Effector memory CD4-positive, alpha-beta T cell (primary cell): ENCODE measurements around the gene MCF2L2.
"Not testable (repeated sequence)": the region's sequence is repeated elsewhere in the genome, so short reads cannot be mapped to it uniquely, and the experiment has no call there.

Source experiments
- DNase-seq, 3 donors: peaks; one replicate each; pipeline ENCODE4 v3.0.0-alpha.2; 2020
- H3K27ac ChIP-seq: 2 replicates; pipeline ENCODE4 v1.7.0; 2013; ENCODE audit warnings: mild to moderate bottlenecking, low read length, moderate library complexity; ENCODE audit not compliant: insufficient read depth, poor library complexity, severe bottlenecking
- H3K27me3 ChIP-seq: replicated peaks from 2 replicates; pipeline ENCODE4 v1.7.0; 2013; ENCODE audit warnings: mild to moderate bottlenecking, low read length; ENCODE audit not compliant: insufficient read depth, control insufficient read depth, poor library complexity, severe bottlenecking
- H3K36me3 ChIP-seq: 2 replicates; pipeline ENCODE4 v1.7.0; 2013; ENCODE audit warnings: mild to moderate bottlenecking, low read length, moderate library complexity; ENCODE audit not compliant: control insufficient read depth, insufficient read depth
- H3K4me1 ChIP-seq: 2 replicates; pipeline ENCODE4 v1.7.0; 2013; ENCODE audit warnings: low read length, mild to moderate bottlenecking; ENCODE audit not compliant: control insufficient read depth, insufficient read depth, poor library complexity, severe bottlenecking
- H3K4me3 ChIP-seq: 2 replicates; pipeline ENCODE4 v1.7.0; 2013; ENCODE audit warnings: low read length, low read depth, mild to moderate bottlenecking; ENCODE audit not compliant: insufficient read depth, poor library complexity, severe bottlenecking
- H3K9me3 ChIP-seq: 2 replicates; pipeline ENCODE4 v1.7.0; 2013; ENCODE audit warnings: mild to moderate bottlenecking, low read length, moderate library complexity; ENCODE audit not compliant: control insufficient read depth

MCF2L2 gene

DNA sequence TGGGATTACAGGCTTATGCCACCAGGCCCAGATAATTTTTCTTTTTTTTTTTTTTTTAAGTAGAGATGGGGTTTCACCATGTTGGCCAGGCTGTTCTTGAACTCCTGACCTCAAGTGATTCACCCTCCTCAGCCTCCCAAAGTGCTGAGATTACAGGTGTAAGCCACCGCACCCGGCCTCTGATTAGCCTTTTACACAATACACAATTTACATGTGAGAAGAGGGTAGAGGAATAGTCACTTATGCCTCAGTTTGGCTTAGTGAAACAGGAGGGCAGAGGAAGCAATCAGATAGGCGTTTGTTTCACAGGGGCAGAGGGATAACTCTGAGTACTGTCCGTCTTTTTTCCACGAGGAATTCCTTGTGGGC lies 56.8 kb downstream of the MCF2L2 start:
- not testable (repeated sequence) for H3K9me3 ChIP-seq, H3K27me3 ChIP-seq, H3K4me1 ChIP-seq, H3K27ac ChIP-seq, H3K36me3 ChIP-seq, DNase-seq, H3K4me3 ChIP-seq

DNA sequence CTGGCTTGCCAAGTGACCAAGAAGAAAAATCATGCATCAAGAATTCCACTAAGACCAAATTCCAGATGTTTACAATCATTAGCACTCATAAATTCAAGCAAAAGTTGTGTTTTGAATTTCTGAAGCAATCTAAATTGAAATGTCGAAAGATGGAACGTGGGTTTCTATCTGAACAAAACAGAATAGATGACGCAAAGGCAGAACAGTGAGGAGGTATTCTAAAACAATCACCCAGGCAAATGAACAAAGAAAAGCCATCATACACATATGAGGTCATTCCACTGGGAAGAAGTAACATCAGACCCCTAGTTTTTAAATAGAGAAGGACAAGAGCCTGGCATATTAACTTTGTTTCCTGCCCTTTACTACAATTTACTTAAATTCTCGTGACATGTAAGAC lies 58.0 kb downstream of the MCF2L2 start:
- no peaks in the 10 kb centered on the region for H3K4me1 ChIP-seq
- no peak for DNase-seq
- no peaks in the 10 kb centered on the region for H3K27me3 ChIP-seq
- no peak overlapping the region for H3K4me3 ChIP-seq
- H3K9me3 ChIP-seq: no peaks in the 10 kb centered on the region
- H3K36me3 ChIP-seq: no peaks in the 10 kb centered on the region
- no peak overlapping the region for H3K27ac ChIP-seq

DNA sequence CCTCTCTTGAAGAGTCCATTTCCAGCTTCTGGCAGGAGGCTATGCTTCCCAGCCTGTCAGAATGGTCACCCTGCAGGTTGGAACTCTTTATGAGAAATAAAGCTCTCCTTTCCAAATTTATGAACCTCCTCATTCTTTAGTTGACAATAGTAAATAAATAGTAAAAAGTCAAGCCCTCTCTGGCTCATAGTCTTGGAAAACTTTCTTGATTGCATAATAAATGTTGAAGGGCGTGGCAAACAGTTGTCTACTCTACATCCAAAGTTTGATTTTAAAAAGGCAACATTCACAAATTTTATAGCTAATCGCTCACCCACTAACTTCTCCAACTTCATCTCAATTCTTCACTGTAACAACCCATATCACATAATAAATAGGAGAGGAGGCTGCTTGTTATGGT lies 58.8 kb downstream of the MCF2L2 start:
- no peaks in the 10 kb centered on the region for H3K4me1 ChIP-seq
- H3K27ac ChIP-seq: no peak overlapping the region
- no peak for DNase-seq
- H3K36me3 ChIP-seq: no peaks in the 10 kb centered on the region
- H3K4me3 ChIP-seq: no peak overlapping the region
- no peaks in the 10 kb centered on the region for H3K9me3 ChIP-seq
- no peaks in the 10 kb centered on the region for H3K27me3 ChIP-seq

DNA sequence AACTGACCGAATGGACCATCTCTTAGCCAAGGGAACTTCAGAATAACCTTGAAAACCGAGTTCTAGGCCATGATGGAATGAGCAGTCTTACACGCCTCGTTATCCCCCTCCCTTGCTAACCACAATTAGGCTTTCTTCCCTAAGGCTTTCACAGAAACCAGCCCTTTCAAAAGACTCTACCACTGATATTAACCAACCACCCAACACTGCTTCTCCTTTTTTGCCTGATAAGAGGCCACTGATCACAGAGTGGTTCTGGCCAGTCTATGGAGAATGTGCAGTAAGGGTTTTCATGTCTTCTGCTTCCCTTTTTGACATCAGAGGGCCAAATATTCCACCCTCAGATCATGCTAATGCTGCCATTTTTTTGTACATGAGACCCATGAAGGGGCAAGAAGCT lies 59.3 kb downstream of the MCF2L2 start:
- no peak for DNase-seq
- H3K36me3 ChIP-seq: no peaks in the 10 kb centered on the region

DNA sequence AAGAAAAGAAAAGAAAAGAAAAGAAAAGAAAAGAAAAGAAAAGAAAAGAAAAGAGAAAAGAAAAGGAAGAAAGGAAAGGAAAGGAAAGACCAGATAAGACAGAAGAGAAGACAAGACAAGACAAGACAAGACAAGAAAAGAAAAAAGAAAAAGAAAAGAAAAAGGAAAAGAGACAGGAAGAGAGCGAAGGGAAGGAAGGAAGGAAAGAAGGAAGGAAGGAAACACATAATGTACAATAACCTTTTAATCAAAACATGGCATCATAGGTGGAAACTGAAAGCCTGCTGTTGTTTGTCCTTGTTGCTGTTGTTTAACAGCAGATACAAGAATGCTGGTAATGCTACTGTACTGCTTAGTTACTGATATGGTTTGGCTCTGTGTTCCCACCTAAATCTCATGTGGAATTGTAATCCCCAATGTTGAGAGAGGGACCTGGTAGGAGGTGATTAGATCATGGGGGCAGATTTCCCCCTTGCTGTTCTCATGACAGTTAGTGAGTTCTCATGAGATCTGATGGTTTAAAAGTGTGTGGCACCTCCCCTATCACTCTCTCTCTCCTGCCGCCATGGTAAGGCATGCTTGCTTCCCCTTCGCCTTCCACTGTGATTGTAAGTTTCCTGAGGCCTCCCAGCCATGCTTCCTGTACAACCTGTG lies 67.3 kb downstream of the MCF2L2 start:
- Histone ChIP-seq H3K9me3 (no peaks in the 10 kb centered on the region), H3K36me3 (no peaks in the 10 kb centered on the region), H3K27ac (no peak overlapping the region), H3K27me3 (no peaks in the 10 kb centered on the region), H3K4me1 (no peaks in the 10 kb centered on the region), H3K4me3 (no peak overlapping the region)
- no peak for DNase-seq

More for the DNA sequence above, 59.3 kb downstream of the MCF2L2 start:
- Histone ChIP-seq H3K4me3 (no peak overlapping the region), H3K4me1 (no peaks in the 10 kb centered on the region), H3K27ac (no peak overlapping the region), H3K27me3 (no peaks in the 10 kb centered on the region), H3K9me3 (no peaks in the 10 kb centered on the region)

DNA sequence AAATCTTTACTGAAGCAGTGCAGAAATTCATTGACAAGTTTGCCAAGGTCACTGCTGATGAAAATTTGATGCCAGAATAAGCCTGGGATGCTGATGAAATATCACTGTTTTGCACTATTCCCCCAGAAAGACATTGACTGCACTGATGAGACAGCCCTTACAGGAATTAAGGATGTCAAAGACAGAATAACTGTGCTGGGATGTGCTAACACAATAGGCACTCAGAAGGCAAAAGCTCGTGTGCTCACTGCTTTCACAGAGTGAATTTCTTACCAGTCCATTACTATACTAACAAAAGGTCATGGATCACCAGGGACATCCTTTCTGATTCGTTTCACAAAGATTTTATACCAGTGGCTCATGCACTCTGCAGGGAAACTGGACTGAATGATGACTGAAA lies 69.4 kb downstream of the MCF2L2 start:
- no peak overlapping the region for H3K27ac ChIP-seq
- no peaks in the 10 kb centered on the region for H3K36me3 ChIP-seq
- H3K27me3 ChIP-seq: no peaks in the 10 kb centered on the region
- no peaks in the 10 kb centered on the region for H3K9me3 ChIP-seq
- no peaks in the 10 kb centered on the region for H3K4me1 ChIP-seq
- no peak overlapping the region for H3K4me3 ChIP-seq
- no peak for DNase-seq

DNA sequence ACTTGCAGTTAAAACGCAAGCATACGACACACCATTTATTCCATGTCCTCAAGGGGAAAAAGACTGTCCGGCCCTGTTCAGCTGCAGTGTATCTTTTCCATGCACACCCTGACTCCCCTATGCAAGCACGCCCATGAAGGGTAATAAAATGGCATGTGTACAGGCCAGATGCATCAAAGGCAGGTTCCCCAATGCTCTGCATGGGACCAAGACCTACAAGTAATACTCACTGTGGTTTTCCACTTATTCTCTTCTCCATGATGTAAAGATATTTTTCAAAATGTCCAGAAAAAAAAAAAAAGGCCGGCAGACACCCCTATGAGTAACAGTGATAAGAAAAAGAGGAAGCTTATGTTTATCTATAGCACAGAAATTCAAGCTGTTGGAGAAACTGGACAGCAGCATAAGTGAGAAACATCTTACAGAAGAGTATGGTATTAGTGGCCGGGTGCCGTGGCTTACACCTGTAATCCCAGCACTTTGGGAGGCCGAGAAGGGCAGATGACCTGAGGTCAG lies 70.8 kb downstream of the MCF2L2 start:
- no peaks in the 10 kb centered on the region for H3K36me3 ChIP-seq
- H3K27me3 ChIP-seq: no peaks in the 10 kb centered on the region
- no peak overlapping the region for H3K4me3 ChIP-seq
- DNase-seq: no peak
- H3K4me1 ChIP-seq: no peaks in the 10 kb centered on the region
- H3K9me3 ChIP-seq: no peaks in the 10 kb centered on the region
- H3K27ac ChIP-seq: no peak overlapping the region

DNA sequence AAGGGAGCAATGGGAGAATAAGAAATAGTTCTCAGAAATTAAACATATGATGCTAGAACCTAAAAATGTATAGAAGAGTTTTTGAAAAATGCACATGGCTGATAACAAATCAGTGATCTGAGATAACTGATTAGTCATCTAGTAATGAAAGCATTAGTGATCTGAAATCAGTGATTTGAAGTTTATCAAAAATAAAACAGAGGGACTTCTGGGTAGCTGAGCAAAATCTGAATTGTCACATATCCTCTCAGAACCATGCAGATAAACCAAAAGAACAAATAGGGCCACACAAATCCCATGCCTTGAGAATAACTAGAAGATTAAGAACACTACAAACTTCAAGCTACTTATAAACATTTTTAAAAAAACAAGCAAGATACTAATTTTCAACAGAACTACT lies 71.5 kb downstream of the MCF2L2 start:
- no peak overlapping the region for H3K27ac ChIP-seq
- H3K9me3 ChIP-seq: no peaks in the 10 kb centered on the region
- no peak overlapping the region for H3K4me3 ChIP-seq
- H3K4me1 ChIP-seq: no peaks in the 10 kb centered on the region
- no peaks in the 10 kb centered on the region for H3K36me3 ChIP-seq
- no peaks in the 10 kb centered on the region for H3K27me3 ChIP-seq
- no peak for DNase-seq

DNA sequence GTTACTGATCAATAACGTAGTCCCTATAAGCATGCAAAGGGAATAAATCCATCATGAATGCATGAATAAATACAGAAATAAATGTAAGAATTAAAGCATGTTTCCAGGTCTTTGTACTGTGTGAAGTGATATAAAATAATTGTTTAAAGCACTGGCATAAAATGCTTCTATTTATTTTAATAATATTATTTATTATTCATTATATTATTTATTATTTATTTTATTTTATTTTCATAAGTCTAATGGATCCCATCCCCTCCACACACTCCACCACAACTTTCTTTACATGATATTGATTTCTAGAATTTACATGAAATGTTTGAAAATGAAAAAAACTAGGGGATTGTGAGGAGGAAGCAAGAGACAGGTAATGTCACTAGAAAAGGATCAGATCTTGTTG lies 73.5 kb downstream of the MCF2L2 start:
- Histone ChIP-seq H3K4me3 (no peak overlapping the region), H3K9me3 (no peaks in the 10 kb centered on the region), H3K36me3 (no peaks in the 10 kb centered on the region), H3K4me1 (no peaks in the 10 kb centered on the region), H3K27me3 (no peaks in the 10 kb centered on the region), H3K27ac (no peak overlapping the region)
- DNase-seq: no peak

DNA sequence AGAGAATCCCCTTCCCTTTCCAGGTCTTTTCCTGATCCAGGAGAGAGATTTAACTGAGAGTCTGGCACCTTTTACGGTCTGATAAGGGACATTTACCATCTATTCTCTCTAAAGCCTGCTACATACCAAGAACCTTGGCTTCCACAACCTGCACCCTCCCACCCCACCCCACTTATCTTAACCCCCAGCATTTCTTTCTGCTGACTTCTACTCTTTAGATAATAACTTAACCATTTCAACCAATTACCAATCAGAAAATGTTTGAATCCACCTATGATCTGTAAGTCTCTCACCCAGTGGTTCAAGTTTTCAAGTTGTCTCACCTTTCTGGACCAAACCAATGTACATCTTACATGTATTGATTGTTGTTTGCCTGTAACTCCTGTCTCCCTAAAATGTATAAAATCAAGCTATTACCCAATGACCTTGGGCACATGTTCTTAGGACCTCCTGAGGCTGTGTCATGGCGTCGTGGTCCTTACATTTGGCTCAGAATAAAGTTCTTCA lies 74.0 kb downstream of the MCF2L2 start:
- H3K4me1 ChIP-seq: no peaks in the 10 kb centered on the region
- H3K27me3 ChIP-seq: no peaks in the 10 kb centered on the region
- DNase-seq: no peak
- H3K27ac ChIP-seq: no peak overlapping the region
- no peaks in the 10 kb centered on the region for H3K9me3 ChIP-seq
- H3K4me3 ChIP-seq: no peak overlapping the region
- no peaks in the 10 kb centered on the region for H3K36me3 ChIP-seq
